DOHH2 (cell line): Measurements from ENCODE around the gene ZNF354C.

Source experiments
- CTCF ChIP-seq: fragments of 200-600 bp; sonication (generic); IDR thresholded peaks from one replicate; pipeline ENCODE4 v1.5.1; 2014; ENCODE audit warnings: antibody characterized with exemption, mild to moderate bottlenecking, low read depth, low read length; ENCODE audit not compliant: poor library complexity, severe bottlenecking
- EZH2phosphoT487 ChIP-seq: fragments of 200-600 bp; sonication (generic); IDR thresholded peaks from 2 replicates; pipeline ENCODE4 v1.6.1; 2017; ENCODE audit warnings: borderline replicate concordance, mild to moderate bottlenecking, antibody characterized with exemption, low read length, moderate library complexity, mixed read lengths

DNA sequence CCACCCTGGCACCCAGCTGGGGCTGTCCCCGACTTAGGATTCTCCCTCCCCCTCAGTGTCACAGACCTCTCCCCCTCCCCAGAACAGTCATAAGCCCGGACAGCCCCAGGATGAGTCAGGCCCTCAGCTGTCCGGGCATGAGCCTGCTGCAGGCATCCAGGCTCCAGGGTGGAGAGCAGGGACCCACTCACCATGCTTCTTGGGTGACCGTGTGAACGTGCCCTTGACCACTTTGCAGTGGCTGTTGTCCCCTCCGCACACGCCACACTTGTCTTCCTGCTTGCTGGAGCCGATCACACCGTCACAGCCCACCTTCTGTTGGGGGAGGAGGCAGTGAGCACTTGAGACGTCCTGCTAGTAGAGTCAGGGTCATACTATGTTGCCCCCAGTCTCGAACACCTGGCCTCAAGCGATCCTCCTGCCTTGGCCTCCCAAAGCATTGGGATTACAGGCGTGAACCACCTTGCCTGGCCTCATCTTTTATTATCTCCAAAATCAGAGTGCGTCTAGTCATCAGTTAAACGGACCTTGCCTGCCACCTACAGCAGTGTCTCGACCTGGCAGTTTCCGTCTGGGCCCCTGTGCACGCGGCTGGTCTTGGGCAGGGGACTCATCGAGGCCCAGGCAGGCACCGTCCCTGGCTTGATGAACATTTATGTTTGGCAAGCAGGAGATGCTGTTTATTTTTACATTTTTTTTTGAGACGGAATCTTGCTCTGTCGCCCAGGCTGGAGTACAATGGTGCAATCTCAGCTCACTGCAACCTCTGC, 72.6 kb downstream of the ZNF354C start:
- TF ChIP-seq CTCF: no peak
- TF ChIP-seq EZH2phosphoT487: no peak
